ENCODE results near the gene ELOVL1. TPM values are rescaled to one million over a fixed set of nuclear protein-coding genes. Genes with fewer than 3 reads are reported as not detected.

The ELOVL1 gene
- total RNA-seq, 1 experiment from 2014 or later = 91.3 TPM

GRCh38 chr1:43348809-43349593, 18.8 kb downstream of the ELOVL1 start:
- Histone ChIP-seq H3K36me3 (ENCODE audit: control insufficient read depth in 1 of 2, insufficient read depth in 2 of 2, low read length in 2 of 2) (no peaks in the 10 kb centered on the region), H3K27ac (ENCODE audit: low read depth, low read length) (peak overlapping the region; percentile 89), H3K9me3 (ENCODE audit: control insufficient read depth in 1 of 2, insufficient read depth in 1 of 2, low read depth in 1 of 2, low read length in 2 of 2) (no peaks in the 10 kb centered on the region), H4K20me1 (ENCODE audit: insufficient read depth) (no peaks in the 10 kb centered on the region), H3K79me2 (ENCODE audit: insufficient read depth, low read length) (no peaks in the 10 kb centered on the region), H3K4me2 (ENCODE audit: low read length) (peak overlapping the region; percentile 91), H3K9me2 (ENCODE audit: insufficient read depth) (no peaks in the 10 kb centered on the region), H3K27me3 (ENCODE audit: insufficient read depth, low read length) (no peaks in the 10 kb centered on the region), H3K4me1 (ENCODE audit: control insufficient read depth in 1 of 2, insufficient read depth in 2 of 2, low read length in 2 of 2) (peaks cover 30 to 64% of the 10 kb centered on the region in 2 experiments), H3K9ac (ENCODE audit: low read length) (peak overlapping the region; percentile 83), H3K4me3 (replicated peaks in 1 of 2; ENCODE audit: low read depth in 1 of 2, low read length in 2 of 2) (peak overlapping the region; percentile 59 to 65), H2AFZ (ENCODE audit: low read depth, low read length, poor library complexity, severe bottlenecking) (peak overlapping the region; percentile 4)
- intact Hi-C loops (cut with micrococcal nuclease) = loop anchor here (2.0 kb wide), 1 partner anchor 110 kb away; no protein-coding TSS in a partner anchor
- peak; percentile 87 for ATAC-seq
- DNase-seq (ENCODE audit: low read depth, low spot score) = peak; percentile 85
- ChIA-PET RAD21 (ENCODE audit: low non-redundant PET in 1 of 2, low total read pairs in 2 of 2, uncharacterized antibody in 2 of 2, unreplicated experiment in 2 of 2) (no interaction called here), POLR2A (interaction anchor here (0.6 to 1.6 kb wide), 4 partner anchors 9 to 427 kb away, joined by 4 to 7 read pairs (median 6); partner anchors contain the start of genes CDC20 and ELOVL1), CTCF (interaction anchor here (1.0 to 1.6 kb wide), 3 partner anchors 9 to 65 kb away, joined by 3 to 8 read pairs (median 4); partner anchors contain the start of genes C1orf210 and CDC20)
- no TSS peak for BruUV-seq (replicated peaks)
- TF ChIP-seq CEBPB (IDR thresholded peaks at IDR 0.05; ENCODE audit: low read depth) = no peak
- peak; percentile 86 for TF ChIP-seq EGR1 (IDR thresholded peaks at IDR 0.05; ENCODE audit: low read depth)
- TF ChIP-seq ZBTB33 (IDR thresholded peaks at IDR 0.05; ENCODE audit: extremely low read depth, insufficient replicate concordance, low read length) = no peak
- no peak for TF ChIP-seq REST (IDR thresholded peaks at IDR 0.05; ENCODE audit: low read depth)
- TF ChIP-seq, protein P1, sequence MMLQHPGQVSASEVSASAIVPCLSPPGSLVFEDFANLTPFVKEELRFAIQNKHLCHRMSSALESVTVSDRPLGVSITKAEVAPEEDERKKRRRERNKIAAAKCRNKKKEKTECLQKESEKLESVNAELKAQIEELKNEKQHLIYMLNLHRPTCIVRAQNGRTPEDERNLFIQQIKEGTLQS (IDR thresholded peaks at IDR 0.05) = no peak
- TF ChIP-seq, protein P2, sequence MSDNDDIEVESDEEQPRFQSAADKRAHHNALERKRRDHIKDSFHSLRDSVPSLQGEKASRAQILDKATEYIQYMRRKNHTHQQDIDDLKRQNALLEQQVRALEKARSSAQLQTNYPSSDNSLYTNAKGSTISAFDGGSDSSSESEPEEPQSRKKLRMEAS (IDR thresholded peaks at IDR 0.05) = peak; percentile 83; the same call in 1 of the 2 replicates
- no peak for TF ChIP-seq JUND (IDR thresholded peaks at IDR 0.05)
- peak; percentile 52 for TF ChIP-seq SP1 (IDR thresholded peaks at IDR 0.05; ENCODE audit: low read depth)
- no peak for TF ChIP-seq CBX3 (IDR thresholded peaks at IDR 0.05; ENCODE audit: low read depth)
- TF ChIP-seq ZFX (IDR thresholded peaks at IDR 0.05) = peak; percentile 56
- TF ChIP-seq CTCF (IDR thresholded peaks at IDR 0.05 in 2 of 3, conservative IDR thresholded peaks at IDR 0.05 in 1 of 3; ENCODE audit: borderline replicate concordance in 1 of 3, insufficient read depth in 1 of 3, low read depth in 2 of 3, low read length in 2 of 3) = no peak
- TF ChIP-seq ELF1 (IDR thresholded peaks at IDR 0.05; ENCODE audit: borderline replicate concordance, low read depth) = no peak
- TF ChIP-seq POLR2A (IDR thresholded peaks at IDR 0.05; ENCODE audit: borderline replicate concordance, extremely low read depth, insufficient read depth, insufficient read length) = peak; percentile 15
- no peak for TF ChIP-seq YY1 (IDR thresholded peaks at IDR 0.05; ENCODE audit: extremely low read depth, insufficient replicate concordance, low read depth, low read length)
- TF ChIP-seq EZH2phosphoT487 (IDR thresholded peaks at IDR 0.05; ENCODE audit: borderline replicate concordance) = no peak
- TF ChIP-seq TCF7L2 (IDR thresholded peaks at IDR 0.05; ENCODE audit: borderline replicate concordance, extremely low read depth, insufficient read depth, insufficient read length) = peak; percentile 43
- TF ChIP-seq EZH2 (IDR thresholded peaks at IDR 0.05) = no peak
- no peak for TF ChIP-seq SRF (IDR thresholded peaks at IDR 0.05; ENCODE audit: low read depth)
